ENCODE results near the gene CBARP.
"Not testable (repeated sequence)": the region's sequence is repeated elsewhere in the genome, so short reads cannot be mapped to it uniquely, and the experiment has no call there.

Gene CBARP

GRCh38 chr19:1252821-1253513, 15.2 kb upstream of the CBARP start:
- peak in 1 of 2 donors; percentile 52 for DNase-seq (ENCODE audit: low read depth in 2 of 2)

- DNase-seq (ENCODE audit: low read depth in 2 of 2) = no peak
These were observed 14.5 kb upstream of the CBARP start for GRCh38 chr19:1252221-1252820.

GRCh38 chr19:1251330-1252220, 13.8 kb upstream of the CBARP start:
- DNase-seq (ENCODE audit: low read depth in 2 of 2) = no peak

GRCh38 chr19:1250437-1251260, 12.8 kb upstream of the CBARP start:
- DNase-seq (ENCODE audit: low read depth in 2 of 2) = no peak

GRCh38 chr19:1249990-1250436, 12.2 kb upstream of the CBARP start:
- DNase-seq (ENCODE audit: low read depth in 2 of 2) = no peak

- DNase-seq (ENCODE audit: low read depth in 2 of 2) = peak; percentile 90 to 93
These were observed 11.6 kb upstream of the CBARP start for GRCh38 chr19:1249298-1249989.

- DNase-seq (ENCODE audit: low read depth in 2 of 2) = peak in 1 of 2 donors; percentile 68
These were observed 11.0 kb upstream of the CBARP start for GRCh38 chr19:1248786-1249297.

- DNase-seq (ENCODE audit: low read depth in 2 of 2) = no peak
These were observed 10.5 kb upstream of the CBARP start, which contains the start of gene MIDN for GRCh38 chr19:1248139-1248785. MIDN (plus strand) TSS chr19:1248583; CDS start chr19:1250297, 1,714 bp downstream.

GRCh38 chr19:1247748-1248138, 9.9 kb upstream of the CBARP start:
- no peak for DNase-seq (ENCODE audit: low read depth in 2 of 2)

GRCh38 chr19:1246265-1247087, 8.7 kb upstream of the CBARP start:
- DNase-seq (ENCODE audit: low read depth in 2 of 2) = not testable (repeated sequence)

- no peak for DNase-seq (ENCODE audit: low read depth in 2 of 2)
These were observed 7.9 kb upstream of the CBARP start for GRCh38 chr19:1245494-1246264.

GRCh38 chr19:1244693-1245451, 7.1 kb upstream of the CBARP start:
- no peak for DNase-seq (ENCODE audit: low read depth in 2 of 2)

- peak in 1 of 2 donors; percentile 81 for DNase-seq (ENCODE audit: low read depth in 2 of 2)
These were observed 6.2 kb upstream of the CBARP start for GRCh38 chr19:1243768-1244692.

GRCh38 chr19:1241417-1242095, 3.8 kb upstream of the CBARP start, which contains the start of gene ATP5F1D:
ATP5F1D (plus strand) TSS chr19:1241751; CDS start chr19:1241851, 100 bp downstream.
- peak; percentile 86 to 92 for DNase-seq (ENCODE audit: low read depth in 2 of 2)

GRCh38 chr19:1240925-1241324, 3.1 kb upstream of the CBARP start:
- DNase-seq (ENCODE audit: low read depth in 2 of 2) = no peak

Measured in stimulated activated CD8-positive, alpha-beta memory T cell treated with anti-CD3 and anti-CD28 coated beads, Interleukin-2, amount 100 ng/mL, for 1 hour (primary cell).